DND-41 (cell line): ENCODE measurements around the gene DDX4.
"Not testable (repeated sequence)": the region's sequence is repeated elsewhere in the genome, so short reads cannot be mapped to it uniquely, and the experiment has no call there.

ENCODE experiments used
- ATAC-seq: fragments of 200-7000 bp; cut with Tn5 transposase; 3 replicates; pipeline ENCODE4 v1.9.1; 2021; ENCODE audit warnings: low read depth; ENCODE audit not compliant: insufficient read depth
- DNase-seq: peaks from one replicate; pipeline ENCODE4 v3.0.0-alpha.2; 2020
- H2AFZ ChIP-seq: 2 replicates; pipeline ENCODE4 v1.6.0; 2012; ENCODE audit warnings: low read depth, low read length
- H3K27ac ChIP-seq: 2 replicates; pipeline ENCODE4 v1.5.1; 2012; ENCODE audit warnings: low read length, inconsistent platforms
- H3K27me3 ChIP-seq: fragments of 200-600 bp; sonication (generic); 2 replicates; pipeline ENCODE4 v1.6.0; 2012; ENCODE audit warnings: low read length, mild to moderate bottlenecking, inconsistent platforms; ENCODE audit not compliant: insufficient read depth, poor library complexity
- H3K36me3 ChIP-seq: 2 replicates; pipeline ENCODE4 v1.5.1; 2012; ENCODE audit warnings: low read length, inconsistent platforms; ENCODE audit not compliant: insufficient read depth
- H3K4me1 ChIP-seq: 2 replicates; pipeline ENCODE4 v1.5.1; 2012; ENCODE audit warnings: mild to moderate bottlenecking, low read length; ENCODE audit not compliant: insufficient read depth
- H3K4me2 ChIP-seq: 2 replicates; pipeline ENCODE4 v1.6.0; 2012; ENCODE audit warnings: mild to moderate bottlenecking, moderate library complexity, low read length, inconsistent platforms; ENCODE audit not compliant: insufficient read depth
- H3K4me3 ChIP-seq, 2 experiments: fragments of 200-600 bp in 1 of 2; shearing (Covaris generic) in 1 of 2; 2 replicates each; pipeline ENCODE4 v1.5.1; 2012 to 2016; ENCODE audit warnings: inconsistent platforms in 2 of 2, low read length in 2 of 2, mild to moderate bottlenecking in 2 of 2, low read depth in 1 of 2, moderate library complexity in 1 of 2
- H3K79me2 ChIP-seq: 2 replicates; pipeline ENCODE4 v1.6.0; 2012; ENCODE audit warnings: low read length, inconsistent platforms; ENCODE audit not compliant: insufficient read depth
- H3K9ac ChIP-seq: 2 replicates; pipeline ENCODE4 v1.6.0; 2012; ENCODE audit warnings: low read depth, mild to moderate bottlenecking, inconsistent platforms, low read length, moderate library complexity
- H3K9me3 ChIP-seq: 2 replicates; pipeline ENCODE4 v1.5.1; 2012; ENCODE audit warnings: low read length, moderate library complexity, mild to moderate bottlenecking, inconsistent platforms; ENCODE audit not compliant: insufficient read depth, severe bottlenecking
- H4K20me1 ChIP-seq: 2 replicates; pipeline ENCODE4 v1.6.0; 2012; ENCODE audit warnings: low read length; ENCODE audit not compliant: insufficient read depth
- CTCF ChIP-seq: IDR thresholded peaks from 2 replicates; pipeline ENCODE4 v1.5.1; 2012; ENCODE audit warnings: borderline replicate concordance, low read length, moderate library complexity, mild to moderate bottlenecking; ENCODE audit not compliant: poor library complexity, severe bottlenecking; ENCODE audit errors: extremely low read depth
- EZH2 ChIP-seq: IDR thresholded peaks from 3 replicates; pipeline ENCODE4 v1.6.1; 2012; ENCODE audit warnings: borderline replicate concordance, low read depth, mild to moderate bottlenecking, moderate library complexity, low read length, inconsistent platforms; ENCODE audit not compliant: severe bottlenecking

Gene DDX4

GRCh38 chr5:55750499-55750898 lies 12.6 kb downstream of the DDX4 start:
- Histone ChIP-seq H2AFZ (no peak overlapping the region), H3K36me3 (no peaks in the 10 kb centered on the region), H3K4me3 (no peak overlapping the region), H3K4me2 (no peak overlapping the region), H3K27me3 (peaks cover 2% of the 10 kb centered on the region), H3K9ac (no peak overlapping the region), H3K9me3 (no peaks in the 10 kb centered on the region), H3K4me1 (no peaks in the 10 kb centered on the region), H4K20me1 (no peaks in the 10 kb centered on the region), H3K27ac (no peak overlapping the region), H3K79me2 (no peaks in the 10 kb centered on the region)
- TF ChIP-seq CTCF (no peak), EZH2 (no peak)
- DNase-seq (no peak), ATAC-seq (no peak)

- Histone ChIP-seq H3K4me1 (peaks cover 6% of the 10 kb centered on the region; the same call in 1 of the 2 replicates), H3K27ac (no peak overlapping the region), H3K36me3 (no peaks in the 10 kb centered on the region), H2AFZ (no peak overlapping the region), H3K4me3 (no peak overlapping the region), H3K9me3 (no peaks in the 10 kb centered on the region), H3K9ac (no peak overlapping the region), H3K4me2 (no peak overlapping the region), H4K20me1 (no peaks in the 10 kb centered on the region), H3K79me2 (no peaks in the 10 kb centered on the region), H3K27me3 (peaks cover 14% of the 10 kb centered on the region)
- ATAC-seq (no peak), DNase-seq (no peak)
- no peak for TF ChIP-seq CTCF
- TF ChIP-seq EZH2 = no peak
Observed at GRCh38 chr5:55758231-55758630, 20.4 kb downstream of the DDX4 start.

GRCh38 chr5:55758714-55759113 lies 20.9 kb downstream of the DDX4 start:
- no peaks in the 10 kb centered on the region for H4K20me1 ChIP-seq
- no peak overlapping the region for H3K4me2 ChIP-seq
- no peak for TF ChIP-seq CTCF
- TF ChIP-seq EZH2 = no peak
- H3K4me3 ChIP-seq = no peak overlapping the region
- no peak for ATAC-seq
- H3K36me3 ChIP-seq = no peaks in the 10 kb centered on the region
- H3K27me3 ChIP-seq = peaks cover 14% of the 10 kb centered on the region
- no peaks in the 10 kb centered on the region for H3K79me2 ChIP-seq
- peaks cover 10% of the 10 kb centered on the region for H3K4me1 ChIP-seq
- H2AFZ ChIP-seq = no peak overlapping the region
- no peak for DNase-seq
- no peaks in the 10 kb centered on the region for H3K9me3 ChIP-seq
- no peak overlapping the region for H3K27ac ChIP-seq
- H3K9ac ChIP-seq = no peak overlapping the region

GRCh38 chr5:55761721-55762120 lies 23.9 kb downstream of the DDX4 start:
- H4K20me1 ChIP-seq, H3K4me2 ChIP-seq, H3K27ac ChIP-seq, ATAC-seq, H3K9ac ChIP-seq, H3K4me3 ChIP-seq, H3K9me3 ChIP-seq, H3K36me3 ChIP-seq, DNase-seq, H2AFZ ChIP-seq, H3K79me2 ChIP-seq: not testable (repeated sequence)
- Histone ChIP-seq H3K4me1 (peaks cover 23% of the 10 kb centered on the region), H3K27me3 (peaks cover 14% of the 10 kb centered on the region)
